ENCODE measurements around the gene HOXD1.

Gene HOXD1

DNA sequence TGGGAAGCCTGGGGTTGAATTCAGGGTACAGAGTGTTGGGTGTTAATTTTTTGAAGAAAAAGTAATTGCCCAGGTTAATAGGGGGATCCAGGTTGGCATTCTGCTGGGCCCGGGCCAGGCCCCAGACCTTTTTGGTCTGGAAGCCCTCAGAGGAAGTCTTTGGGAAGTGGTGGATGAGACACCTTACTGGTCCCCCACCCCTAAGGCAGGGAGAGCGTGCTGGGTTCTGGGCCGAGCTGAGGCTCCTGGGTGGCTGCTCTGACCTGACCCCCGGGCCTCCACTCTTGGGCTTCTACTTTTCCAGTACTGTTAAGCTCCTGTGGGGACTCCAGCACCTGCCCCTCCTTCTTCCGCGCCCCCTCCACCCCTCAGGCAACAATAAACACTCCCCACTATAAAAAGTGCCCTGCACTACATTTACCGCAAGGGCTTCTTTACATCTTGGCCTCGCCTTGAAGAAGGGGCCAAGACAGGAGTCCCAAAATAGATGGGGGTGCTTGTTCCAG, 32.1 kb upstream of the HOXD1 start:
- Histone ChIP-seq H3F3A (ENCODE audit: insufficient read depth, low read length) (no peaks in the 10 kb centered on the region), H3K4me2 (ENCODE audit: low read length) (no peak overlapping the region), H3K27me3 (ENCODE audit: insufficient read depth, low read length) (no peaks in the 10 kb centered on the region), H3K4me3 (ENCODE audit: low read depth, low read length, poor library complexity, severe bottlenecking) (no peak overlapping the region), H3K79me2 (ENCODE audit: insufficient read depth, low read length) (no peaks in the 10 kb centered on the region), H3K4me1 (ENCODE audit: insufficient read depth, low read length, severe bottlenecking) (no peaks in the 10 kb centered on the region), H3K36me3 (ENCODE audit: insufficient read depth, low read length) (no peaks in the 10 kb centered on the region), H3K9ac (ENCODE audit: low read length) (no peak overlapping the region), H3K9me2 (ENCODE audit: low read depth, low read length) (no peaks in the 10 kb centered on the region), H2AFZ (ENCODE audit: low read length) (no peak overlapping the region), H4K20me1 (ENCODE audit: insufficient read depth, low read length) (no peaks in the 10 kb centered on the region), H3K9me3 (ENCODE audit: low read length) (no peaks in the 10 kb centered on the region), H3K27ac (ENCODE audit: low read depth, low read length, poor library complexity, severe bottlenecking) (no peak overlapping the region)
- TF ChIP-seq, protein P1, sequence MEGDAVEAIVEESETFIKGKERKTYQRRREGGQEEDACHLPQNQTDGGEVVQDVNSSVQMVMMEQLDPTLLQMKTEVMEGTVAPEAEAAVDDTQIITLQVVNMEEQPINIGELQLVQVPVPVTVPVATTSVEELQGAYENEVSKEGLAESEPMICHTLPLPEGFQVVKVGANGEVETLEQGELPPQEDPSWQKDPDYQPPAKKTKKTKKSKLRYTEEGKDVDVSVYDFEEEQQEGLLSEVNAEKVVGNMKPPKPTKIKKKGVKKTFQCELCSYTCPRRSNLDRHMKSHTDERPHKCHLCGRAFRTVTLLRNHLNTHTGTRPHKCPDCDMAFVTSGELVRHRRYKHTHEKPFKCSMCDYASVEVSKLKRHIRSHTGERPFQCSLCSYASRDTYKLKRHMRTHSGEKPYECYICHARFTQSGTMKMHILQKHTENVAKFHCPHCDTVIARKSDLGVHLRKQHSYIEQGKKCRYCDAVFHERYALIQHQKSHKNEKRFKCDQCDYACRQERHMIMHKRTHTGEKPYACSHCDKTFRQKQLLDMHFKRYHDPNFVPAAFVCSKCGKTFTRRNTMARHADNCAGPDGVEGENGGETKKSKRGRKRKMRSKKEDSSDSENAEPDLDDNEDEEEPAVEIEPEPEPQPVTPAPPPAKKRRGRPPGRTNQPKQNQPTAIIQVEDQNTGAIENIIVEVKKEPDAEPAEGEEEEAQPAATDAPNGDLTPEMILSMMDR (IDR thresholded peaks at IDR 0.05; ENCODE audit: low read length): no peak
- no peak for TF ChIP-seq EZH2 (IDR thresholded peaks at IDR 0.05; ENCODE audit: borderline replicate concordance, low read length)

DNA sequence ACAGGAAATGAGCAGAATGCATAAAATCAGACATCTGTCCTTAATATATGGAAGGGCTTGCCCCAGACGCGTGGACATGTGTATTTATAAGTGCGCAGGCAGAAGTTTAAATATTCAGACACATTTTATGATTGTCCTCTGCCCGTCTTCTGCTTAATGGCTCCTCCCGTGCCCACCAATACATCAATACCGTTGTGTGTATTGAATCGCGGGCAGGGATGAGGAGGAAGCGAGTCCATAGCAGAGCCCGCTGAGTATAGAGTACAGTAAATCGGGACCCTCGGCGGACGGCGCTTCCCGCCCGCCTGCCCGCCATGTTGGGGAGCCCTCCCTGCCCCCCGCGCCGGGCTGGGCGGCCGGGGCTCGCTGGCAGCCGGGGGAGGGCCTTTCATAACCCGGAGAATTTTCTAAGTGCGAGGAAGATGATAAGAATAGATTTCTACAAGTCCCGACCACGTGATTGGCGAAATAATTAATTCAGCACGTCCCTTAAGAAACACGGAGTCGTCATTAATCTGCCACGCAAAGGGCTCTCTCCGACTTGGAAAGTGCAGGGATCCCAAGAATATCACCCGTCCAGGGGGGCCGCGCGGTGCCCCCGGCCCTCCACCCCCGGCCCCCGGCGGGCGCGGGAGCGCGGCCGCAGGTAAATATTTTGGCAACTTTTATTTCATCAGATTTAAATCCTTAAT, 31.5 kb upstream of the HOXD1 start, which contains the start of gene HOXD3:
Gene HOXD3, plus strand, starts transcription at position 501 of the 692 bp plus-strand sequence. CDS start 11,808 bp downstream, outside the sequence.
- Histone ChIP-seq H2AFZ (ENCODE audit: low read length) (no peak within 1 kb of the TSS), H3K9ac (ENCODE audit: low read length) (no peak within 1 kb of the TSS), H3K9me3 (ENCODE audit: low read length) (no peaks in the 10 kb centered on the region), H3F3A (ENCODE audit: insufficient read depth, low read length) (no peaks in the 10 kb centered on the region), H3K27ac (ENCODE audit: low read depth, low read length, poor library complexity, severe bottlenecking) (no peak within 1 kb of the TSS), H3K9me2 (ENCODE audit: low read depth, low read length) (no peaks in the 10 kb centered on the region), H3K36me3 (ENCODE audit: insufficient read depth, low read length) (no peaks in the 10 kb centered on the region), H3K27me3 (ENCODE audit: insufficient read depth, low read length) (no peaks in the 10 kb centered on the region), H4K20me1 (ENCODE audit: insufficient read depth, low read length) (no peaks in the 10 kb centered on the region), H3K4me3 (ENCODE audit: low read depth, low read length, poor library complexity, severe bottlenecking) (no peak within 1 kb of the TSS), H3K79me2 (ENCODE audit: insufficient read depth, low read length) (no peaks in the 10 kb centered on the region), H3K4me2 (ENCODE audit: low read length) (no peak within 1 kb of the TSS), H3K4me1 (ENCODE audit: insufficient read depth, low read length, severe bottlenecking) (no peaks in the 10 kb centered on the region)
- TF ChIP-seq, protein P1 (IDR thresholded peaks at IDR 0.05; ENCODE audit: low read length): no peak
- TF ChIP-seq EZH2 (IDR thresholded peaks at IDR 0.05; ENCODE audit: borderline replicate concordance, low read length): no peak

DNA sequence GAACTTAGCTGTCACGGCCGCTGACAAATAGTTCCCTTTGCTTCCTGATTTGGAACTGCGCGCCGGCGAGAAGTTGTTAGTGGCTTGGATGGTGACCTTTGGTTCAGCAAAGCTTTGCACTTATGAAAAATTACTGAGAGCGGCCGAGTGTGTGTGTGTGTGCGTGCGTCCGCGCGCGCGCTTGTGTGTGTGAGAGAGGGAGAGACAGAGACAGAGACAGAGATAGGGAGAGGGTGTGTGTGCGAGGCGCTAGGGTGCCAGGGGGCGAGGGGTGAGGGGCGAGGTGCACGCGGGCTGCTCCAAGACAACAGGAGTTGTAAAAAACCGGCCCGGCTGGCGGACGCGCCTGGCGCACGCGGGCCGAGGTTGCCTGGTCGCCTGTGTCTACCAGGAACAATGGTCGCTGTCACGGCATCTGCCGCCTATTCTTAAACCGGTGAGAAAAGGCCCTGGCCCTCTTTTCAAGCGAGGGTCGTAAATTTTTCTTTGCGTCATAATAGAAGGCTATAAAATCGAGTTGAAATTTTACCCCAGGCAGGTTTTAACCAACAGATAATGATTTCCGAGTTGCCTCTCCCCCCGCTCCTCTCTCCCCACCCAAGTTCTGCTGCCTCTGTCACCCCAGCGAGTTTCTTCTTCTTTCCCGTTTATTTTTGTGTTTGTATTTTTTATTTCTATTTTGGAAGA, 30.8 kb upstream of the HOXD1 start:
- Histone ChIP-seq H3K4me1 (ENCODE audit: insufficient read depth, low read length, severe bottlenecking) (no peaks in the 10 kb centered on the region), H4K20me1 (ENCODE audit: insufficient read depth, low read length) (no peaks in the 10 kb centered on the region), H3K9me3 (ENCODE audit: low read length) (no peaks in the 10 kb centered on the region), H3K79me2 (ENCODE audit: insufficient read depth, low read length) (no peaks in the 10 kb centered on the region), H3K27ac (ENCODE audit: low read depth, low read length, poor library complexity, severe bottlenecking) (no peak overlapping the region), H3K4me3 (ENCODE audit: low read depth, low read length, poor library complexity, severe bottlenecking) (no peak overlapping the region), H3K27me3 (ENCODE audit: insufficient read depth, low read length) (no peaks in the 10 kb centered on the region), H2AFZ (ENCODE audit: low read length) (no peak overlapping the region), H3K9ac (ENCODE audit: low read length) (no peak overlapping the region), H3K9me2 (ENCODE audit: low read depth, low read length) (no peaks in the 10 kb centered on the region), H3F3A (ENCODE audit: insufficient read depth, low read length) (no peaks in the 10 kb centered on the region), H3K4me2 (ENCODE audit: low read length) (no peak overlapping the region), H3K36me3 (ENCODE audit: insufficient read depth, low read length) (no peaks in the 10 kb centered on the region)
- no peak for TF ChIP-seq EZH2 (IDR thresholded peaks at IDR 0.05; ENCODE audit: borderline replicate concordance, low read length)
- TF ChIP-seq, protein P1 (IDR thresholded peaks at IDR 0.05; ENCODE audit: low read length): no peak
